K562 (cell line): Measurements from ENCODE around the gene KCTD11. TPM values are rescaled to one million over a fixed set of nuclear protein-coding genes. Genes with fewer than 3 reads are reported as not detected.

Experiments
- ATAC-seq: fragments of 200-7000 bp; cut with Tn5 transposase; 3 replicates; pipeline ENCODE4 v1.9.1; 2020; ENCODE audit warnings: moderate library complexity
- BruUV-seq: library from RNA; stranded (reverse); fragments of 400-500 nt; replicated peaks from 2 replicates; lab custom pipeline; 2021; lab: Mats Ljungman, UMichigan
- CTCF ChIA-PET: fragments of 300-600 bp; formaldehyde crosslinking; extraction: SDS; loops from one replicate; lab custom pipeline; 2021; ENCODE audit warnings: low intra/inter-chr PET ratio; lab: Yijun Ruan, JAX
- POLR2A ChIA-PET: fragments of 300-600, 350-650 bp; sonication (Branson Sonifier 250); formaldehyde crosslinking; extraction: SDS; loops from one replicate; lab custom pipeline; 2021; ENCODE audit warnings: antibody characterized with exemption, inconsistent platforms; lab: Yijun Ruan, JAX
- DNase-seq, 4 experiments: peaks; one replicate each; pipeline versions ENCODE4 v3.0.0 to v3.0.0-alpha.2; 2011 to 2018; ENCODE audit warnings: low spot score in 3 of 4, mixed read lengths in 3 of 4; ENCODE audit errors: extremely low read depth in 1 of 4
- FAIRE-seq: peaks from 2 replicates; lab custom pipeline; 2011; peaks lifted over from hg19 to GRCh38; lab: Jason Lieb, UNC
- H2AFZ ChIP-seq: 2 replicates; pipeline ENCODE4 v1.6.0; 2011; ENCODE audit warnings: low read depth, low read length, control low read depth, inconsistent platforms
- H3K27ac ChIP-seq: fragments of 200-600 bp; 3 replicates; pipeline ENCODE4 v1.8.0; 2011; ENCODE audit warnings: low read depth, mild to moderate bottlenecking, control low read depth, inconsistent platforms, low read length, moderate library complexity, mixed read lengths; ENCODE audit errors: extremely low read depth
- H3K27me3 ChIP-seq, 2 experiments: fragments of 300-600 bp in 1 of 2; 2 replicates in 1 of 2; 3 replicates in 1 of 2; pipeline versions ENCODE4 v1.6.0 to v1.8.0; 2011; ENCODE audit warnings: inconsistent platforms in 2 of 2, low read length in 2 of 2, mild to moderate bottlenecking in 1 of 2, mixed read lengths in 1 of 2, moderate library complexity in 1 of 2; ENCODE audit not compliant: control insufficient read depth in 2 of 2, insufficient read depth in 2 of 2
- H3K36me3 ChIP-seq: fragments of 300-600 bp; 3 replicates; pipeline ENCODE4 v1.8.0; 2011; ENCODE audit warnings: mild to moderate bottlenecking, low read length, inconsistent platforms; ENCODE audit not compliant: control insufficient read depth, insufficient read depth
- H3K4me1 ChIP-seq, 2 experiments: fragments of 200-600 bp in 1 of 2; replicated peaks in 1 of 2; 2 replicates in 1 of 2; 3 replicates in 1 of 2; pipeline versions ENCODE4 v1.5.1 to v1.8.0; 2011; ENCODE audit warnings: inconsistent platforms in 2 of 2, low read length in 2 of 2, mild to moderate bottlenecking in 1 of 2, mixed read lengths in 1 of 2, moderate library complexity in 1 of 2; ENCODE audit not compliant: control insufficient read depth in 2 of 2, insufficient read depth in 2 of 2
- H3K4me2 ChIP-seq: 2 replicates; pipeline ENCODE4 v1.6.1; 2011; ENCODE audit warnings: low read length, control low read depth, inconsistent platforms, mixed read lengths; ENCODE audit not compliant: insufficient read depth
- H3K4me3 ChIP-seq: fragments of 200-600 bp; sonication (generic), shearing (Covaris generic); 2 replicates; pipeline ENCODE4 v1.5.1; 2016; ENCODE audit warnings: control low read depth, inconsistent platforms
- H3K79me2 ChIP-seq: fragments of 200-600 bp; 3 replicates; pipeline ENCODE4 v1.8.0; 2011; ENCODE audit warnings: low read length, inconsistent platforms; ENCODE audit not compliant: control insufficient read depth, insufficient read depth
- H3K9ac ChIP-seq, 2 experiments: 2 replicates each; pipeline versions ENCODE4 v1.6.0 to v1.6.1; 2011; ENCODE audit warnings: low read depth in 2 of 2, low read length in 2 of 2, control low read depth in 1 of 2, inconsistent platforms in 1 of 2, mild to moderate bottlenecking in 1 of 2, mixed read lengths in 1 of 2; ENCODE audit not compliant: insufficient read depth in 1 of 2
- H3K9me1 ChIP-seq: one replicate; pipeline ENCODE4 v1.6.0; 2011; ENCODE audit warnings: inconsistent platforms, mild to moderate bottlenecking, low read length, moderate library complexity; ENCODE audit not compliant: control insufficient read depth, insufficient read depth
- H3K9me3 ChIP-seq: replicated peaks from 2 replicates; pipeline ENCODE4 v1.5.1; 2011; ENCODE audit warnings: low read depth, low read length, inconsistent platforms; ENCODE audit not compliant: control insufficient read depth, insufficient read depth
- H4K20me1 ChIP-seq: replicated peaks from 2 replicates; pipeline ENCODE4 v1.6.1; 2011; ENCODE audit warnings: low read length, inconsistent platforms, mixed read lengths; ENCODE audit not compliant: control insufficient read depth, insufficient read depth
- BHLHE40 ChIP-seq: IDR thresholded peaks from 2 replicates; pipeline ENCODE4 v1.6.1; 2011; ENCODE audit warnings: low read length, improper control_type of control experiment
- EP300 ChIP-seq: IDR thresholded peaks from 2 replicates; pipeline ENCODE4 v1.6.1; 2012; ENCODE audit warnings: low read length, improper control_type of control experiment
- PTRF ChIP-seq: fragments of 450-650 bp; IDR thresholded peaks from 2 replicates; pipeline ENCODE4 v1.6.1; 2016; ENCODE audit warnings: mild to moderate bottlenecking, missing genetic modification characterization, missing compliant biosample characterization
- SAP30 ChIP-seq: fragments of 200-600 bp; sonication (generic); IDR thresholded peaks from 2 replicates; pipeline ENCODE4 v1.6.1; 2012; ENCODE audit warnings: borderline replicate concordance, low read depth, mild to moderate bottlenecking, moderate library complexity, low read length, control low read depth, inconsistent platforms; ENCODE audit not compliant: insufficient read depth, poor library complexity, severe bottlenecking
- SMAD4 ChIP-seq: fragments of 250-450 bp; sonication (Bioruptor Pico); conservative IDR thresholded peaks from 2 replicates; pipeline ENCODE4 v1.8.0; 2021; ENCODE audit warnings: inconsistent platforms, mild to moderate bottlenecking, moderate library complexity
- SMARCB1 ChIP-seq: IDR thresholded peaks from 2 replicates; pipeline ENCODE4 v1.6.1; 2011; ENCODE audit warnings: improper control_type of control experiment, low read depth; ENCODE audit not compliant: insufficient read length
- SUPT5H ChIP-seq: fragments of 450-650 bp; IDR thresholded peaks from 2 replicates; pipeline ENCODE4 v1.6.1; 2016
- ZC3H11A ChIP-seq: IDR thresholded peaks from 2 replicates; pipeline ENCODE4 v1.6.1; 2012; ENCODE audit warnings: low read depth, low read length, improper control_type of control experiment
- ZNF23 ChIP-seq: fragments of 250-450 bp; sonication (Bioruptor Pico); IDR thresholded peaks from 2 replicates; pipeline ENCODE4 v1.4.0; 2020; ENCODE audit warnings: mild to moderate bottlenecking
- WGBS: fragments of 100-300 bp; shearing (Covaris generic); methylation state at CpG from one replicate; pipeline ENCODE4 v1.1.6; 2016; ENCODE audit warnings: low coverage, mixed read lengths; ENCODE audit not compliant: insufficient coverage; ENCODE audit errors: missing lambda C conversion rate; 5-methylcytosine and 5-hydroxymethylcytosine counted together
- in situ Hi-C: fragments of 300-500 bp; cut with MboI; formaldehyde crosslinking; loops from 4 replicates; pipeline ENCODE4 v1.15.0; 2018; ENCODE audit warnings: inconsistent platforms, mixed read lengths
- intact Hi-C: fragments of 100-400 bp; cut with micrococcal nuclease; formaldehyde crosslinking; loops from 2 replicates; pipeline ENCODE4 v1.14.2; 2022
- polyA plus RNA-seq, 8 experiments: library from polyadenylated mRNA; depleted of rRNA in 4 of 8; stranded (reverse) in 5 of 8; unstranded in 3 of 8; fragments of >200 nt; fragmentation: Nextera tagmentation in 2 of 8; fragmentation: Illumina TruSeq in 1 of 8; extraction: Ambion mirVana in 2 of 8; extraction: Trizol in 1 of 8; gene quantifications; 2 replicates each; pipeline versions ENCODE4 v1.2.1 to v1.2.3, GENCODE V29; 2011 to 2014; ENCODE audit warnings: inconsistent platforms in 1 of 8, missing spikeins in 1 of 8
- total RNA-seq, 7 experiments: library from RNA; depleted of rRNA in 6 of 7; stranded (reverse); fragments of >200 nt in 6 of 7; fragmentation: Illumina TruSeq in 2 of 7; extraction: Trizol in 2 of 7; gene quantifications; 2 replicates each; pipeline versions ENCODE4 v1.2.1 to v1.2.3, GENCODE V29; 2011 to 2021; ENCODE audit warnings: low replicate concordance in 1 of 7
- TF ChIP-seq, protein P1 (sequence below): fragments of 450-650 bp; IDR thresholded peaks from 2 replicates; pipeline ENCODE4 v1.6.1; 2016; ENCODE audit warnings: low read depth, mild to moderate bottlenecking, moderate library complexity
- TF ChIP-seq, protein P2 (sequence below): fragments of 250-450 bp; sonication (Bioruptor Pico); IDR thresholded peaks from 2 replicates; pipeline ENCODE4 v1.4.0; 2020; ENCODE audit warnings: borderline replicate concordance
- TF ChIP-seq, protein P3 (sequence below), 3 experiments: IDR thresholded peaks in 2 of 3; conservative IDR thresholded peaks in 1 of 3; 2 replicates each; pipeline ENCODE4 v1.5.1; 2011 to 2012; ENCODE audit warnings: low read length in 3 of 3, mild to moderate bottlenecking in 3 of 3, control low read depth in 2 of 3, improper control_type of control experiment in 1 of 3, inconsistent platforms in 1 of 3, low read depth in 1 of 3, mixed read lengths in 1 of 3, moderate library complexity in 1 of 3; ENCODE audit not compliant: insufficient read depth in 2 of 3

Gene KCTD11
- total and polyA plus RNA-seq, 9 of the 15 experiments (the other 6 are each of a cell fraction or from before 2014, with no cell fraction given) = 0.01 to 3.2 (median 2.5) TPM; not detected in 1

- no peaks in the 10 kb centered on the region for H3K9me3 ChIP-seq
- intact Hi-C loops = no loop called here
- no peak for DNase-seq
- no CpG with 5 or more reads among the region's 2 CpGs for WGBS
- in situ Hi-C loops = no loop called here
- H2AFZ ChIP-seq = no peak overlapping the region
- no peak for ATAC-seq
- H3K79me2 ChIP-seq = no peaks in the 10 kb centered on the region
- H3K36me3 ChIP-seq = peaks cover 8% of the 10 kb centered on the region; the same call in 1 of the 3 replicates
- FAIRE-seq = no peak
- no peak overlapping the region for H3K27ac ChIP-seq
- H3K4me2 ChIP-seq = no peak overlapping the region
- no peaks in the 10 kb centered on the region for H3K9me1 ChIP-seq
- CTCF ChIA-PET = no interaction called here
- peaks cover 3 to 24% of the 10 kb centered on the region in 2 experiments; a peak in 4 of 5 replicates for H3K4me1 ChIP-seq
- no peak overlapping the region for H3K9ac ChIP-seq
- no TSS peak for BruUV-seq
- TF ChIP-seq BHLHE40 = no peak
- TF ChIP-seq, protein P1, sequence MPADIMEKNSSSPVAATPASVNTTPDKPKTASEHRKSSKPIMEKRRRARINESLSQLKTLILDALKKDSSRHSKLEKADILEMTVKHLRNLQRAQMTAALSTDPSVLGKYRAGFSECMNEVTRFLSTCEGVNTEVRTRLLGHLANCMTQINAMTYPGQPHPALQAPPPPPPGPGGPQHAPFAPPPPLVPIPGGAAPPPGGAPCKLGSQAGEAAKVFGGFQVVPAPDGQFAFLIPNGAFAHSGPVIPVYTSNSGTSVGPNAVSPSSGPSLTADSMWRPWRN = no peak
- no peak for TF ChIP-seq ZC3H11A
- TF ChIP-seq EP300 = no peak
- TF ChIP-seq ZNF23 = no peak
- TF ChIP-seq SAP30 = no peak
- no peak for TF ChIP-seq SUPT5H
- TF ChIP-seq SMARCB1 = no peak
- TF ChIP-seq, protein P2, sequence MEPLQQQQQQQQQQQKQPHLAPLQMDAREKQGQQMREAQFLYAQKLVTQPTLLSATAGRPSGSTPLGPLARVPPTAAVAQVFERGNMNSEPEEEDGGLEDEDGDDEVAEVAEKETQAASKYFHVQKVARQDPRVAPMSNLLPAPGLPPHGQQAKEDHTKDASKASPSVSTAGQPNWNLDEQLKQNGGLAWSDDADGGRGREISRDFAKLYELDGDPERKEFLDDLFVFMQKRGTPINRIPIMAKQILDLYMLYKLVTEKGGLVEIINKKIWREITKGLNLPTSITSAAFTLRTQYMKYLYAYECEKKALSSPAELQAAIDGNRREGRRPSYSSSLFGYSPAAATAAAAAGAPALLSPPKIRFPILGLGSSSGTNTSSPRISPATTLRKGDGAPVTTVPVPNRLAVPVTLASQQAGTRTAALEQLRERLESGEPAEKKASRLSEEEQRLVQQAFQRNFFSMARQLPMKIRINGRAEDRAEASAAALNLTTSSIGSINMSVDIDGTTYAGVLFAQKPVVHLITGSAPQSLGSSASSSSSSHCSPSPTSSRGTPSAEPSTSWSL = no peak
- TF ChIP-seq, protein P3, sequence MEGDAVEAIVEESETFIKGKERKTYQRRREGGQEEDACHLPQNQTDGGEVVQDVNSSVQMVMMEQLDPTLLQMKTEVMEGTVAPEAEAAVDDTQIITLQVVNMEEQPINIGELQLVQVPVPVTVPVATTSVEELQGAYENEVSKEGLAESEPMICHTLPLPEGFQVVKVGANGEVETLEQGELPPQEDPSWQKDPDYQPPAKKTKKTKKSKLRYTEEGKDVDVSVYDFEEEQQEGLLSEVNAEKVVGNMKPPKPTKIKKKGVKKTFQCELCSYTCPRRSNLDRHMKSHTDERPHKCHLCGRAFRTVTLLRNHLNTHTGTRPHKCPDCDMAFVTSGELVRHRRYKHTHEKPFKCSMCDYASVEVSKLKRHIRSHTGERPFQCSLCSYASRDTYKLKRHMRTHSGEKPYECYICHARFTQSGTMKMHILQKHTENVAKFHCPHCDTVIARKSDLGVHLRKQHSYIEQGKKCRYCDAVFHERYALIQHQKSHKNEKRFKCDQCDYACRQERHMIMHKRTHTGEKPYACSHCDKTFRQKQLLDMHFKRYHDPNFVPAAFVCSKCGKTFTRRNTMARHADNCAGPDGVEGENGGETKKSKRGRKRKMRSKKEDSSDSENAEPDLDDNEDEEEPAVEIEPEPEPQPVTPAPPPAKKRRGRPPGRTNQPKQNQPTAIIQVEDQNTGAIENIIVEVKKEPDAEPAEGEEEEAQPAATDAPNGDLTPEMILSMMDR (IDR thresholded peaks at IDR 0.05 in 2 of 3, conservative IDR thresholded peaks at IDR 0.05 in 1 of 3; ENCODE audit: insufficient read depth in 2 of 3, low read depth in 1 of 3, low read length in 3 of 3) = no peak
- no peak for TF ChIP-seq PTRF (tag)
- TF ChIP-seq SMAD4 (CRISPR knock-in tag) = no peak
- H3K4me3 ChIP-seq = no peak overlapping the region
- POLR2A ChIA-PET = no interaction called here
- H3K27me3 ChIP-seq = no peaks in the 10 kb centered on the region
- no peaks in the 10 kb centered on the region for H4K20me1 ChIP-seq
Measured at GRCh38 chr17:7391307-7391706, 39.3 kb downstream of the KCTD11 start.
